Keratinocyte (primary cell): ENCODE measurements around the gene PRRG1.

Experiments
- EZH2 ChIP-seq: IDR thresholded peaks from one replicate; pipeline ENCODE4 v1.6.1; 2012; ENCODE audit warnings: inconsistent platforms, mild to moderate bottlenecking, low read length, moderate library complexity
- TF ChIP-seq, protein P1 (sequence below), 3 experiments: IDR thresholded peaks in 1 of 3; conservative IDR thresholded peaks in 1 of 3; optimal IDR thresholded peaks in 1 of 3; 2 replicates in 2 of 3; 3 replicates in 1 of 3; pipeline versions ENCODE3 to v1.5.1; 2011; ENCODE audit warnings: low read length in 3 of 3, mild to moderate bottlenecking in 3 of 3, moderate library complexity in 2 of 3, control low read depth in 1 of 3, inconsistent platforms in 1 of 3; ENCODE audit not compliant: insufficient read depth in 2 of 3; ENCODE audit errors: extremely low read depth in 1 of 3

GRCh38 chrX:37380924-37381323 lies 31.8 kb downstream of the PRRG1 start:
- TF ChIP-seq EZH2 = no peak
- TF ChIP-seq, protein P1, sequence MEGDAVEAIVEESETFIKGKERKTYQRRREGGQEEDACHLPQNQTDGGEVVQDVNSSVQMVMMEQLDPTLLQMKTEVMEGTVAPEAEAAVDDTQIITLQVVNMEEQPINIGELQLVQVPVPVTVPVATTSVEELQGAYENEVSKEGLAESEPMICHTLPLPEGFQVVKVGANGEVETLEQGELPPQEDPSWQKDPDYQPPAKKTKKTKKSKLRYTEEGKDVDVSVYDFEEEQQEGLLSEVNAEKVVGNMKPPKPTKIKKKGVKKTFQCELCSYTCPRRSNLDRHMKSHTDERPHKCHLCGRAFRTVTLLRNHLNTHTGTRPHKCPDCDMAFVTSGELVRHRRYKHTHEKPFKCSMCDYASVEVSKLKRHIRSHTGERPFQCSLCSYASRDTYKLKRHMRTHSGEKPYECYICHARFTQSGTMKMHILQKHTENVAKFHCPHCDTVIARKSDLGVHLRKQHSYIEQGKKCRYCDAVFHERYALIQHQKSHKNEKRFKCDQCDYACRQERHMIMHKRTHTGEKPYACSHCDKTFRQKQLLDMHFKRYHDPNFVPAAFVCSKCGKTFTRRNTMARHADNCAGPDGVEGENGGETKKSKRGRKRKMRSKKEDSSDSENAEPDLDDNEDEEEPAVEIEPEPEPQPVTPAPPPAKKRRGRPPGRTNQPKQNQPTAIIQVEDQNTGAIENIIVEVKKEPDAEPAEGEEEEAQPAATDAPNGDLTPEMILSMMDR (optimal IDR thresholded peaks at IDR 0.05 in 1 of 3, IDR thresholded peaks at IDR 0.05 in 1 of 3, conservative IDR thresholded peaks at IDR 0.05 in 1 of 3; ENCODE audit: extremely low read depth in 1 of 3, insufficient read depth in 2 of 3, low read length in 3 of 3) = no peak
